ENCODE measurements around the gene BICD1. TPM values are rescaled to one million over a fixed set of nuclear protein-coding genes. Genes with fewer than 3 reads are reported as not detected.

BICD1 gene
- polyA plus RNA-seq, 2 donors, result 1.7 to 2.0 TPM

GRCh38 chr12:32379213-32379612 is 272.6 kb downstream of the BICD1 start:
- no peaks in the 10 kb centered on the region for H3K9me3 ChIP-seq (ENCODE audit: control insufficient read depth in 2 of 2, insufficient read depth in 1 of 2, low read depth in 1 of 2, low read length in 1 of 2)
- H3K27me3 ChIP-seq (ENCODE audit: control insufficient read depth in 1 of 2, insufficient read depth in 2 of 2, low read length in 2 of 2), result no peaks in the 10 kb centered on the region
- H3K4me3 ChIP-seq (ENCODE audit: low read depth in 1 of 2, low read length in 2 of 2), result no peak overlapping the region
- H3K4me1 ChIP-seq (ENCODE audit: control insufficient read depth in 2 of 2, insufficient read depth in 2 of 2, low read length in 1 of 2), result no peaks in the 10 kb centered on the region
- no peak overlapping the region for H3K27ac ChIP-seq (ENCODE audit: low read depth in 2 of 2, low read length in 1 of 2)
- no peaks in the 10 kb centered on the region for H3K36me3 ChIP-seq (ENCODE audit: control insufficient read depth in 2 of 2, insufficient read depth in 2 of 2, low read length in 1 of 2)
- WGBS, 2 donors, result 92% methylated on average over 10 of the region's 10 CpGs

GRCh38 chr12:32379667-32380066 is 273.0 kb downstream of the BICD1 start:
- Histone ChIP-seq H3K4me3 (ENCODE audit: low read depth in 1 of 2, low read length in 2 of 2) (no peak overlapping the region), H3K9me3 (ENCODE audit: control insufficient read depth in 2 of 2, insufficient read depth in 1 of 2, low read depth in 1 of 2, low read length in 1 of 2) (no peaks in the 10 kb centered on the region), H3K27me3 (ENCODE audit: control insufficient read depth in 1 of 2, insufficient read depth in 2 of 2, low read length in 2 of 2) (no peaks in the 10 kb centered on the region), H3K4me1 (ENCODE audit: control insufficient read depth in 2 of 2, insufficient read depth in 2 of 2, low read length in 1 of 2) (no peaks in the 10 kb centered on the region), H3K27ac (ENCODE audit: low read depth in 2 of 2, low read length in 1 of 2) (no peak overlapping the region), H3K36me3 (ENCODE audit: control insufficient read depth in 2 of 2, insufficient read depth in 2 of 2, low read length in 1 of 2) (no peaks in the 10 kb centered on the region)
- WGBS, 2 donors, result 83 to 93% methylated on average over 8 of the region's 8 CpGs

- Histone ChIP-seq H3K27me3 (ENCODE audit: control insufficient read depth in 1 of 2, insufficient read depth in 2 of 2, low read length in 2 of 2) (no peaks in the 10 kb centered on the region), H3K4me1 (ENCODE audit: control insufficient read depth in 2 of 2, insufficient read depth in 2 of 2, low read length in 1 of 2) (no peaks in the 10 kb centered on the region), H3K4me3 (ENCODE audit: low read depth in 1 of 2, low read length in 2 of 2) (no peak overlapping the region), H3K27ac (ENCODE audit: low read depth in 2 of 2, low read length in 1 of 2) (no peak overlapping the region), H3K9me3 (ENCODE audit: control insufficient read depth in 2 of 2, insufficient read depth in 1 of 2, low read depth in 1 of 2, low read length in 1 of 2) (no peaks in the 10 kb centered on the region), H3K36me3 (ENCODE audit: control insufficient read depth in 2 of 2, insufficient read depth in 2 of 2, low read length in 1 of 2) (no peaks in the 10 kb centered on the region)
- WGBS, 2 donors, result 81 to 89% methylated on average over 2 of the region's 2 CpGs
These were observed 275.6 kb downstream of the BICD1 start for GRCh38 chr12:32382226-32382625.

- no peak overlapping the region for H3K27ac ChIP-seq (ENCODE audit: low read depth in 2 of 2, low read length in 1 of 2)
- H3K36me3 ChIP-seq (ENCODE audit: control insufficient read depth in 2 of 2, insufficient read depth in 2 of 2, low read length in 1 of 2), result no peaks in the 10 kb centered on the region
- no peaks in the 10 kb centered on the region for H3K27me3 ChIP-seq (ENCODE audit: control insufficient read depth in 1 of 2, insufficient read depth in 2 of 2, low read length in 2 of 2)
- 25 to 30% methylated on average over 40 to 47 of the region's 47 CpGs for WGBS, 2 donors
- peaks cover 4 to 6% of the 10 kb centered on the region in 2 donors for H3K9me3 ChIP-seq (ENCODE audit: control insufficient read depth in 2 of 2, insufficient read depth in 1 of 2, low read depth in 1 of 2, low read length in 1 of 2)
- H3K4me1 ChIP-seq (ENCODE audit: control insufficient read depth in 2 of 2, insufficient read depth in 2 of 2, low read length in 1 of 2), result no peaks in the 10 kb centered on the region
- peak overlapping the region; percentile 27 to 55 for H3K4me3 ChIP-seq (ENCODE audit: low read depth in 1 of 2, low read length in 2 of 2)
These were observed 284.0 kb downstream of the BICD1 start for GRCh38 chr12:32390572-32391219.

- Histone ChIP-seq H3K9me3 (ENCODE audit: control insufficient read depth in 2 of 2, insufficient read depth in 1 of 2, low read depth in 1 of 2, low read length in 1 of 2) (peaks cover 4 to 5% of the 10 kb centered on the region in 2 donors), H3K27me3 (ENCODE audit: control insufficient read depth in 1 of 2, insufficient read depth in 2 of 2, low read length in 2 of 2) (no peaks in the 10 kb centered on the region), H3K27ac (ENCODE audit: low read depth in 2 of 2, low read length in 1 of 2) (no peak overlapping the region), H3K4me1 (ENCODE audit: control insufficient read depth in 2 of 2, insufficient read depth in 2 of 2, low read length in 1 of 2) (no peaks in the 10 kb centered on the region), H3K36me3 (ENCODE audit: control insufficient read depth in 2 of 2, insufficient read depth in 2 of 2, low read length in 1 of 2) (peaks cover 0 to 2% of the 10 kb centered on the region in 2 donors), H3K4me3 (ENCODE audit: low read depth in 1 of 2, low read length in 2 of 2) (no peak overlapping the region)
These were observed 288.4 kb downstream of the BICD1 start for GRCh38 chr12:32395026-32395425.

GRCh38 chr12:32397696-32398095 is 291.0 kb downstream of the BICD1 start:
- no peaks in the 10 kb centered on the region for H3K9me3 ChIP-seq (ENCODE audit: control insufficient read depth in 2 of 2, insufficient read depth in 1 of 2, low read depth in 1 of 2, low read length in 1 of 2)
- 62 to 70% methylated on average over 4 of the region's 4 CpGs for WGBS, 2 donors
- no peaks in the 10 kb centered on the region for H3K27me3 ChIP-seq (ENCODE audit: control insufficient read depth in 1 of 2, insufficient read depth in 2 of 2, low read length in 2 of 2)
- peaks cover 0 to 2% of the 10 kb centered on the region in 2 donors for H3K36me3 ChIP-seq (ENCODE audit: control insufficient read depth in 2 of 2, insufficient read depth in 2 of 2, low read length in 1 of 2)
- no peaks in the 10 kb centered on the region for H3K4me1 ChIP-seq (ENCODE audit: control insufficient read depth in 2 of 2, insufficient read depth in 2 of 2, low read length in 1 of 2)
- H3K27ac ChIP-seq (ENCODE audit: low read depth in 2 of 2, low read length in 1 of 2), result no peak overlapping the region
- no peak overlapping the region for H3K4me3 ChIP-seq (ENCODE audit: low read depth in 1 of 2, low read length in 2 of 2)

GRCh38 chr12:32398181-32398580 is 291.5 kb downstream of the BICD1 start:
- H3K27ac ChIP-seq (ENCODE audit: low read depth in 2 of 2, low read length in 1 of 2), result no peak overlapping the region
- H3K27me3 ChIP-seq (ENCODE audit: control insufficient read depth in 1 of 2, insufficient read depth in 2 of 2, low read length in 2 of 2), result no peaks in the 10 kb centered on the region
- WGBS, 2 donors, result 84 to 88% methylated on average over 4 of the region's 4 CpGs
- H3K4me1 ChIP-seq (ENCODE audit: control insufficient read depth in 2 of 2, insufficient read depth in 2 of 2, low read length in 1 of 2), result no peaks in the 10 kb centered on the region
- no peaks in the 10 kb centered on the region for H3K9me3 ChIP-seq (ENCODE audit: control insufficient read depth in 2 of 2, insufficient read depth in 1 of 2, low read depth in 1 of 2, low read length in 1 of 2)
- H3K36me3 ChIP-seq (ENCODE audit: control insufficient read depth in 2 of 2, insufficient read depth in 2 of 2, low read length in 1 of 2), result peaks cover 0 to 2% of the 10 kb centered on the region in 2 donors
- H3K4me3 ChIP-seq (ENCODE audit: low read depth in 1 of 2, low read length in 2 of 2), result no peak overlapping the region

- Histone ChIP-seq H3K4me1 (ENCODE audit: control insufficient read depth in 2 of 2, insufficient read depth in 2 of 2, low read length in 1 of 2) (no peaks in the 10 kb centered on the region), H3K27me3 (ENCODE audit: control insufficient read depth in 1 of 2, insufficient read depth in 2 of 2, low read length in 2 of 2) (no peaks in the 10 kb centered on the region), H3K4me3 (ENCODE audit: low read depth in 1 of 2, low read length in 2 of 2) (peak overlapping the region; percentile 56 to 83), H3K9me3 (ENCODE audit: control insufficient read depth in 2 of 2, insufficient read depth in 1 of 2, low read depth in 1 of 2, low read length in 1 of 2) (no peaks in the 10 kb centered on the region), H3K27ac (ENCODE audit: low read depth in 2 of 2, low read length in 1 of 2) (peak overlapping the region; percentile 80 to 98), H3K36me3 (ENCODE audit: control insufficient read depth in 2 of 2, insufficient read depth in 2 of 2, low read length in 1 of 2) (peaks cover 0 to 2% of the 10 kb centered on the region in 2 donors)
- 4% methylated on average over 36 of the region's 36 CpGs for WGBS, 2 donors
These were observed 292.2 kb downstream of the BICD1 start for GRCh38 chr12:32398816-32399369.

GRCh38 chr12:32399370-32400113 is 292.9 kb downstream of the BICD1 start, which contains the start of gene FGD4:
Gene FGD4, plus strand, starts transcription at chr12:32399558.
- Histone ChIP-seq H3K9me3 (ENCODE audit: control insufficient read depth in 2 of 2, insufficient read depth in 1 of 2, low read depth in 1 of 2, low read length in 1 of 2) (no peaks in the 10 kb centered on the region), H3K4me1 (ENCODE audit: control insufficient read depth in 2 of 2, insufficient read depth in 2 of 2, low read length in 1 of 2) (no peaks in the 10 kb centered on the region), H3K27me3 (ENCODE audit: control insufficient read depth in 1 of 2, insufficient read depth in 2 of 2, low read length in 2 of 2) (no peaks in the 10 kb centered on the region), H3K4me3 (ENCODE audit: low read depth in 1 of 2, low read length in 2 of 2) (peak within 1 kb of the TSS; percentile 56 to 83), H3K27ac (ENCODE audit: low read depth in 2 of 2, low read length in 1 of 2) (peak within 1 kb of the TSS; percentile 93 to 98), H3K36me3 (ENCODE audit: control insufficient read depth in 2 of 2, insufficient read depth in 2 of 2, low read length in 1 of 2) (peaks cover 0 to 2% of the 10 kb centered on the region in 2 donors)
- 0 to 1% methylated on average over 53 to 82 of the region's 82 CpGs for WGBS, 2 donors
